ENCODE data around the gene FFAR1.

Gene FFAR1

DNA sequence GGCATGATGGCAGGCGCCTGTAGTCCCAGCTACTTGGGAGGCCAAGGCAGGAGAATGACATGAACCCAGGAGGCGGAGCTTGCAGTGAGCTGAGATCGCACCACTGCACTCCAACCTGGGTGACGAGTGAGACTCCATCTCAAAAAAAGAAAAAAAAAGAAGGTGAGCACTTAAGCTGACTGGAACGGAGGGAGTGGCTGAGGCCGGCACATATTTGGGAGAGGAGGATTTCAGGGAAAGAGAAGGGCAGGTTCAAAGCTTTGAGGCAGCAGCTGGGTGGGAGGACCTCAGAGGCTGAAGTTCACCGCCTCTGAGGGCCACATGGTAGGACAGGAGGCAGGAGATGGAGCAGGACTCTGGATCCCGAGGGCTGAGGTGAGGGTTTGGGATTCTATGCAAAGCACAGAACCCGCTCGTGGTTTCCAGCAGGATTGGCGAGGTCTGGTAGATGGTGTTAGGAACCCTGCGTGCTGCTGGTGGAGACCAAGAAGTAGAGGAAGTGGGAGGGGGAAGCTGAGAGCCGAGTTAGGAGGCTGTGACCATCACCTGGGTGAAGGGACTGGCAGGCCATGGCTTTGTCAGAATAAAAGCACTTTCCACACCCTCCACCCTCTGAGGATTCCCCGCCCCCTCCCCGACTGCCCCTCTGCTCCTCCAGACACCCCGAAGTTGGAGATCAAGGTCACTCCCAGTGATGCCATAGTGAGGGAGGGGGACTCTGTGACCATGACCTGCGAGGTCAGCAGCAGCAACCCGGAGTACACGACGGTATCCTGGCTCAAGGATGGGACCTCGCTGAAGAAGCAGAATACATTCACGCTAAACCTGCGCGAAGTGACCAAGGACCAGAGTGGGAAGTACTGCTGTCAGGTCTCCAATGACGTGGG, 10.4 kb upstream of the FFAR1 start:
- Mint-ChIP-seq H3K36me3 (ENCODE audit: insufficient read depth) (peaks cover 4% of the 10 kb centered on the region), H3K27me3 (peaks cover 59% of the 10 kb centered on the region), H3K4me3 (no peak overlapping the region), H3K27ac (ENCODE audit: low read depth) (no peak overlapping the region), H3K4me1 (no peaks in the 10 kb centered on the region), H3K9me3 (no peaks in the 10 kb centered on the region)
- ATAC-seq (replicated peaks; ENCODE audit: extremely low read depth, poor library complexity, severe bottlenecking) (no peak), DNase-seq (ENCODE audit: low spot score in 2 of 2) (no peak)

DNA sequence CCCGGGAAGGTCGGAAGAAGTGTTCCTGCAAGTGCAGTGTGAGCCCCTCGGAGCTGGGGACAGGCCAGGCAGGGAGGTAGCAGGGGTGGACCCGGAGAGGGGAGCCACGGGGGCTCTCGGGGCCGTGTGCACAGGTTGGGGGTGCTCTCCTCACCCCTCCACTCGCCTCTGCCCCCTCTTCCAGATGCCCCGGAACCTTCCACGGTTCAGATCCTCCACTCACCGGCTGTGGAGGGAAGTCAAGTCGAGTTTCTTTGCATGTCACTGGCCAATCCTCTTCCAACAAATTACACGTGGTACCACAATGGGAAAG, 9.8 kb upstream of the FFAR1 start:
- no peak for ATAC-seq (replicated peaks; ENCODE audit: extremely low read depth, poor library complexity, severe bottlenecking)

DNA sequence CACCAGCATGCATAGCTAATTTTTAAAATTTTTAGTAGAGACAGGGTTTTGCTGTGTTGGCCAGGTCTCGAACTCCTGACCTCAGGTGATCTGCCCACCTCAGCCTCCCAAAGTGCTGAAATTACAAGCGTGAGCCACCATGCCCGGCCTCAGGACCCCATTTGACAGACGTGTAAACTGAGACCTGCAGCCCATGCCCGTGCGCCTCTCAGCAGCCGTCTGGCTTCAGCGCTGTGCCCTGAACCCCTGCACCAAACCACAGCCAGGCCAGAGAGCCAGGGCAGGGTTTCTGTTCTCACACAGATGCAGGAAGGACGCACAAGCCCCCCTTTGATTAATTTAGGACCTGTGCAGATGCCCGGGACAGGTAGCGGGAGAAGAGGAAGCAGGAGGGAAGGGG, 7.3 kb upstream of the FFAR1 start:
- Mint-ChIP-seq H3K36me3 (ENCODE audit: insufficient read depth) (peaks cover 4% of the 10 kb centered on the region), H3K27me3 (peaks cover 46% of the 10 kb centered on the region), H3K4me1 (no peaks in the 10 kb centered on the region), H3K4me3 (no peak overlapping the region), H3K27ac (ENCODE audit: low read depth) (no peak overlapping the region), H3K9me3 (no peaks in the 10 kb centered on the region)
- no peak for DNase-seq (ENCODE audit: low spot score in 2 of 2)
- no peak for ATAC-seq (replicated peaks; ENCODE audit: extremely low read depth, poor library complexity, severe bottlenecking)

More for the DNA sequence above, 9.8 kb upstream of the FFAR1 start:
- Mint-ChIP-seq H3K27ac (ENCODE audit: low read depth) (no peak overlapping the region), H3K9me3 (no peaks in the 10 kb centered on the region), H3K4me1 (no peaks in the 10 kb centered on the region), H3K36me3 (ENCODE audit: insufficient read depth) (peaks cover 4% of the 10 kb centered on the region), H3K27me3 (peaks cover 59% of the 10 kb centered on the region), H3K4me3 (no peak overlapping the region)
- no peak for DNase-seq (ENCODE audit: low spot score in 2 of 2)

DNA sequence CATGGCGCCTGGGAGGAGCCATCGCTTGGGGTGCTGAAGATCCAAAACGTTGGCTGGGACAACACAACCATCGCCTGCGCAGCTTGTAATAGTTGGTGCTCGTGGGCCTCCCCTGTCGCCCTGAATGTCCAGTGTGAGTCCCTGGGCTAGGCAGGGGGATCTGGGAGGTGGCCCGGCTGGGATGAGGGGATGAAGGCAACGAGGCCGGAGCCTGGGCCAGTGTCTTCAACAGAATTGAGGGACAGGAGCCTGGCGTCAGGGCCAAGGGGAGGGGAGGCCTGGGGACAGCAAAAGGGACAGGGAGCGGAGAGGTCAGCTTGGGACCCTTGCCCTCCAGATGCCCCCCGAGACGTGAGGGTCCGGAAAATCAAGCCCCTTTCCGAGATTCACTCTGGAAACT, 6.7 kb upstream of the FFAR1 start:
- H3K36me3 Mint-ChIP-seq (ENCODE audit: insufficient read depth) = peaks cover 4% of the 10 kb centered on the region
- H3K9me3 Mint-ChIP-seq = no peaks in the 10 kb centered on the region
- no peak for ATAC-seq (replicated peaks; ENCODE audit: extremely low read depth, poor library complexity, severe bottlenecking)
- no peak overlapping the region for H3K27ac Mint-ChIP-seq (ENCODE audit: low read depth)
- H3K4me3 Mint-ChIP-seq = no peak overlapping the region
- H3K27me3 Mint-ChIP-seq = peaks cover 46% of the 10 kb centered on the region
- no peaks in the 10 kb centered on the region for H3K4me1 Mint-ChIP-seq
- no peak for DNase-seq (ENCODE audit: low spot score in 2 of 2)

DNA sequence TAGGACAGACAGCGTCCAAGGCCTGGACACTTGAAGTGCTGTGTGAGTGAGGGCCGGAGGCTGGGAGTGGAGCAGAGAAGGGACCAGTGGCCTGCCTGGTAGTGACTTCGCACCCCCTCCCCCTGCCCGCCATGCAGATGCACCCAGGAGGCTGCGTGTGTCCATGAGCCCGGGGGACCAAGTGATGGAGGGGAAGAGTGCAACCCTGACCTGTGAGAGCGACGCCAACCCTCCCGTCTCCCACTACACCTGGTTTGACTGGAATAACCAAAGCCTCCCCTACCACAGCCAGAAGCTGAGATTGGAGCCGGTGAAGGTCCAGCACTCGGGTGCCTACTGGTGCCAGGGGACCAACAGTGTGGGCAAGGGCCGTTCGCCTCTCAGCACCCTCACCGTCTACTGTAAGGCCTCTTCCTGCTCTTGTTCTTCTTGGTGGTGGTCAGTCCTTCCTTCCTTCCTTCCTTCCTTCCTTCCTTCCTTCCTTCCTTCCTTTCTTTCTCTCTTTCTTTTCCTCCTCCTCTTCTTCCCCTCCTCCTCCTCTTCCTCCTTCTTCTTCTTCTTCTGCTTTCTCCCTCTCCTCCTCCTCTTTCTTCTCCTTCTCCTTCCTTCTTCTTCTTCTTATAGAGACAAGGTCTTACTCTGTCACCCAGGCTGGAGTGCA, 6.0 kb upstream of the FFAR1 start:
- Mint-ChIP-seq H3K4me3 (no peak overlapping the region), H3K27me3 (peaks cover 51% of the 10 kb centered on the region), H3K9me3 (no peaks in the 10 kb centered on the region), H3K27ac (ENCODE audit: low read depth) (no peak overlapping the region), H3K4me1 (peaks cover 4% of the 10 kb centered on the region), H3K36me3 (ENCODE audit: insufficient read depth) (peaks cover 8% of the 10 kb centered on the region)
- DNase-seq (ENCODE audit: low spot score in 2 of 2) (no peak), ATAC-seq (replicated peaks; ENCODE audit: extremely low read depth, poor library complexity, severe bottlenecking) (no peak)

DNA sequence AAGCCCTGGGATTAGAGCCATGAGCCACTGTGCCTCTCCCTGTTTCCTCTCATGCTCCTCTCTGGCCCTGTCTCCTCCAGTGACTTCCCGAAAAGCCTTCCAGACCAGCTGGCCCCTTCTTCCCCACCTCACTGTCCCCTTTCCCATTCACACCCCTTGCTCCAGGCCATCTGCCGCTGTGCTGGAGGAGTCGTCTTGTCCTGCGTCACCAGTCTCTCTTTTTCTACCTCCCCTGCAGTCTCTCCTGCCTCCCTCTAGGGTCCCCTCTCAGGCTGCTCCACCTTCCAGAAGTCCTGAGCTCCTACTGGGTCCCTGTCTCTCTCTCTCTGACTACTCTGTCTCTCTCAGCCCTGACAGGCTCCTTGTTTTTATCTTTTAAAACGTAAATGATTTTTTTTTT, 5.3 kb upstream of the FFAR1 start:
- DNase-seq (ENCODE audit: low spot score in 2 of 2) (no peak), ATAC-seq (replicated peaks; ENCODE audit: extremely low read depth, poor library complexity, severe bottlenecking) (no peak)
- H3K36me3 Mint-ChIP-seq (ENCODE audit: insufficient read depth) = peaks cover 8% of the 10 kb centered on the region
- peaks cover 51% of the 10 kb centered on the region for H3K27me3 Mint-ChIP-seq
- H3K27ac Mint-ChIP-seq (ENCODE audit: low read depth) = no peak overlapping the region
- peaks cover 11% of the 10 kb centered on the region for H3K4me1 Mint-ChIP-seq
- H3K9me3 Mint-ChIP-seq = no peaks in the 10 kb centered on the region
- no peak overlapping the region for H3K4me3 Mint-ChIP-seq

DNA sequence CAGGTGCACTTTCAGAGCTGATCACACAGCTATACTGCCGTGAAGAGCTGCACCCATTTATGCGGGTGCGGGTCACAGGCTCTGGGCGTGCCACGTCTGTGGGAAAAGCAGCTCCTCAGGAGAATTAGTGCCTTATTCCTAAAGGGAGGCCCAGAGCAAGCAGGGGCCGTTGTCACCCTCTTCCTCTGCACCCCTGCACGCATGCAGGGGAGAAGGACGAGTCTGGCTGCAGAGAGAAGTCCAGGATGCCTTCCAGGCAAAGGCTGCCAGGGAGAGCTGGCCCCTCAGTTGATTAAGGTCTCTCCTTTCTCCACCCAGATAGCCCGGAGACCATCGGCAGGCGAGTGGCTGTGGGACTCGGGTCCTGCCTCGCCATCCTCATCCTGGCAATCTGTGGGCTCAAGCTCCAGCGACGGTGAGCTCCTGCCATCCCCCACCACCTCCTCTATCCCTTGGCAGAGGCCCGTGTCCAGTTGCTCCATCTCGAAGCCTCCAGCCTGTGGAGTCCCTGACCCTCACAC, 3.1 kb upstream of the FFAR1 start:
- Mint-ChIP-seq H3K27ac (ENCODE audit: low read depth) (no peak overlapping the region), H3K9me3 (no peaks in the 10 kb centered on the region), H3K4me1 (peaks cover 18% of the 10 kb centered on the region), H3K4me3 (no peak overlapping the region), H3K36me3 (ENCODE audit: insufficient read depth) (peaks cover 8% of the 10 kb centered on the region), H3K27me3 (peaks cover 51% of the 10 kb centered on the region)
- no peak for DNase-seq (ENCODE audit: low spot score in 2 of 2)
- ATAC-seq (replicated peaks; ENCODE audit: extremely low read depth, poor library complexity, severe bottlenecking) = no peak

DNA sequence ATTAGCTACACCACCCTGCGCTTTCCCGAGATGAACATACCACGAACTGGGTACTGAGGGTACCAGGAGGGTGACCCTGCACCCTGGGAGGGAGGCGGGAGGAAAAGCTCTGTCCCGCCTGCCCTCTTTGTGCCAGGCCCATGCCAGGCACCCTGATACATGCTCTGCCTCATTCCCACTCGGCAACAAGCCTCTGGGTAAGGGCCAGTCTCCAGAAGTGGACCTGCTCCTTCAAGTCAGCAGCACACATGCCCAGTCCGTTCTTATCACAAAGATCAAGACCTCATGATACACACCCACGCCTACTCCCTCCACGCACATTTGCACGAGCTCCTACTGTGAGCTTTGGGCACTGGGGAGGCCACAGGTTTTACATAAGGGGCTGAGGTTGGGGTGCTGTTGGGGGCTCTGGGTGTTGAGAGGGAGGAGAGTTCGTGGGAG, 2.0 kb upstream of the FFAR1 start:
- peaks cover 51% of the 10 kb centered on the region for H3K27me3 Mint-ChIP-seq
- peak overlapping the region; percentile 32 for H3K4me3 Mint-ChIP-seq
- ATAC-seq (replicated peaks; ENCODE audit: extremely low read depth, poor library complexity, severe bottlenecking) = no peak
- no peak for DNase-seq (ENCODE audit: low spot score in 2 of 2)
- peaks cover 10% of the 10 kb centered on the region for H3K36me3 Mint-ChIP-seq (ENCODE audit: insufficient read depth)
- peaks cover 18% of the 10 kb centered on the region for H3K4me1 Mint-ChIP-seq
- H3K27ac Mint-ChIP-seq (ENCODE audit: low read depth) = no peak overlapping the region
- H3K9me3 Mint-ChIP-seq = no peaks in the 10 kb centered on the region

DNA sequence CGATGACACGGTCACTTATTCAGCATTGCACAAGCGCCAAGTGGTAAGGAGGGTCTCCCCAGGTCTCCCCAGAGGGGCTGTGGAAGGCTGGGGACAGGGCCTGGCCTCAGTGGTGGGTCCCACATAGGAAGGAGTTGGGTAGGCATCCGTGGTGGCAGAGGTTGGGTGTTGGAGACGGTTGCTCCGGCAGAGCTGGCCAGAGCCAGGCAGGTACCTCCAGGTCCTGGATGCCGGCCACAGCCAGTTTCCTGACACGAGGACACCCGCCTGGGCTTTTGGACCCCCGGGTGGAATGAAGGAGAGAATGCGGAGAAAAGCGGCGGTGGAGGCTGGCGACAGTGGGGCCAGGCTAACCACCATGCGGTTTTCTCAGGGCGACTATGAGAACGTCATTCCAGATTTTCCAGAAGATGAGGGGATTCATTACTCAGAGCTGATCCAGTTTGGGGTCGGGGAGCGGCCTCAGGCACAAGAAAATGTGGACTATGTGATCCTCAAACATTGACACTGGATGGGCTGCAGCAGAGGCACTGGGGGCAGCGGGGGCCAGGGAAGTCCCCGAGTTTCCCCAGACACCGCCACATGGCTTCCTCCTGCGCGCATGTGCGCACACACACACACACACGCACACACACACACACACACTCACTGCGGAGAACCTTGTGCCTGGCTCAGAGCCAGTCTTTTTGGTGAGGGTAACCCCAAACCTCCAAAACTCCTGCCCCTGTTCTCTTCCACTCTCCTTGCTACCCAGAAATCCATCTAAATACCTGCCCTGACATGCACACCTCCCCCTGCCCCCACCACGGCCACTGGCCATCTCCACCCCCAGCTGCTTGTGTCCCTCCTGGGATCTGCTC, 1.3 kb upstream of the FFAR1 start:
- peaks cover 18% of the 10 kb centered on the region for H3K4me1 Mint-ChIP-seq

DNA sequence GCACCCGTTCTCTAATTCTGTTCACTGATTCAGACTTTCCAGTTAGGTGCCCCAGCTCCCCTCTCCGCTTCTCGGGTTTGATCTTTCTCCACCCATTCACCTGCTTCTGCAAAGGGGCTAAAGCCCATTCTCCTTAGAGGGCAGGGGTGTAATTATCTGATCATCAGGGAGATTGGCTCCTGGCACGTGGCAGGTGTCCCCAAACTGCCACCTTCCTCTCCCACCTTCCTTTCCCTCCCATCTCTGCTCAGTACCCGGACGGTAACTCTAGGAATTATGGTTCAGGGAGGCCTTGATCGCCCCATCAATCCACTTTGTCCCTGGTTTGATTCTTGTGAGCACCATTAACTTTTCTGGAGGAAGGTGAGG, 212 bp downstream of the FFAR1 start:
- peaks cover 23% of the 10 kb centered on the region for H3K4me1 Mint-ChIP-seq
- H3K36me3 Mint-ChIP-seq (ENCODE audit: insufficient read depth) = peaks cover 8% of the 10 kb centered on the region
- DNase-seq (ENCODE audit: low spot score in 2 of 2) (no peak), ATAC-seq (replicated peaks; ENCODE audit: extremely low read depth, poor library complexity, severe bottlenecking) (no peak)
- no peaks in the 10 kb centered on the region for H3K9me3 Mint-ChIP-seq
- no peak overlapping the region for H3K27ac Mint-ChIP-seq (ENCODE audit: low read depth)
- peaks cover 41% of the 10 kb centered on the region for H3K27me3 Mint-ChIP-seq
- peak overlapping the region; percentile 32 for H3K4me3 Mint-ChIP-seq

More for the DNA sequence above, 1.3 kb upstream of the FFAR1 start:
- Mint-ChIP-seq H3K4me3 (peak overlapping the region; percentile 32), H3K36me3 (ENCODE audit: insufficient read depth) (peaks cover 10% of the 10 kb centered on the region), H3K9me3 (no peaks in the 10 kb centered on the region), H3K27me3 (peaks cover 51% of the 10 kb centered on the region), H3K27ac (ENCODE audit: low read depth) (peak overlapping the region; percentile 87)
- ATAC-seq (replicated peaks; ENCODE audit: extremely low read depth, poor library complexity, severe bottlenecking) (peak; percentile 77), DNase-seq (ENCODE audit: low spot score in 2 of 2) (peak; percentile 39 to 46)

DNA sequence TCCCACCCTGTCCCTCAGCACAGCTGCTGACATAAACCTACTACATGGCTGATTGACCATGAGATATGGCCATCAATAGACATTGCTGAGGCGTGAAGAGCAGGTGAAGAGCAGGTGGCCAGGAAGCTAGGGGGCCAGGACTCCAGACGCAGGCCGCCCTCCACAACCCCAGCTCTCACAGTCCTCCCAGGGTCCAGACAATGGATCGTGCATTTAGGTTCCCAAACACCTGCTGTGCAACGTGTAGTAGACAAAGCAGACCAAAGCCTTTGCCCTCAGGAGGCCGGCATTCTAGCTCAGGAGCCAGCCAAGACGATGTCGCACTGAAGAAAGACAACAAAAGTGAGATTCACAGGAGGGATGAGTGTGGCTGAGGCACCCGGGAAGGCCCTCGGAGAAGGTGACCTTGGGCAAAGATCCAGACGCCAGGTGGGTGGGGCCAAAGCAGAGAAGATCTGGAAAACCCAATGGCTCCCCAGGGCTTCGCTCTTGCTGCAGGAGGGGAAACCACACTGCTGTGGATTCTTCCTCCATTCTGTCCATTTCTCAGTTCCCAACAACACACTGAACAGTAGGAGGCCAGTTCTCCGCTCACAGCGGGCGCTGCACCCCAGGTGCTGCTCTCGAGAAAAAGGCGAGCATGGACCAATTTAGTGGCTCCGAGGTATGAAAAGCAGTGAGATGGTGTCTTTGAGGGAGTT, 1.4 kb downstream of the FFAR1 start:
- ATAC-seq (replicated peaks; ENCODE audit: extremely low read depth, poor library complexity, severe bottlenecking) = no peak
- Mint-ChIP-seq H3K9me3 (no peaks in the 10 kb centered on the region), H3K4me3 (no peak overlapping the region), H3K27me3 (peaks cover 31% of the 10 kb centered on the region), H3K36me3 (ENCODE audit: insufficient read depth) (peaks cover 8% of the 10 kb centered on the region), H3K4me1 (peaks cover 25% of the 10 kb centered on the region), H3K27ac (ENCODE audit: low read depth) (no peak overlapping the region)
- DNase-seq (ENCODE audit: low spot score in 2 of 2) = no peak
